Eye (tissue), 1 donor: ENCODE data around the gene OSM.
"Not testable (repeated sequence)": the region's sequence is repeated elsewhere in the genome, so short reads cannot be mapped to it uniquely, and the experiment has no call there.

Experiments
- DNase-seq: peaks from one replicate; pipeline ENCODE4 v3.0.0-alpha.2; 2015

The OSM gene

GRCh38 chr22:30224161-30224857 lies 42.3 kb downstream of the OSM start:
- no peak for DNase-seq

- no peak for DNase-seq
Observed at GRCh38 chr22:30223303-30223702, 43.3 kb downstream of the OSM start.

GRCh38 chr22:30222321-30222720 lies 44.3 kb downstream of the OSM start:
- DNase-seq, result no peak

GRCh38 chr22:30221121-30221992 lies 45.3 kb downstream of the OSM start:
- no peak for DNase-seq

GRCh38 chr22:30220338-30221012 lies 46.2 kb downstream of the OSM start:
- DNase-seq, result no peak

- DNase-seq, result no peak
Observed at GRCh38 chr22:30219668-30220278, 46.9 kb downstream of the OSM start.

GRCh38 chr22:30219049-30219654 lies 47.5 kb downstream of the OSM start:
- no peak for DNase-seq

- DNase-seq, result no peak
Observed at GRCh38 chr22:30217698-30218560, 48.7 kb downstream of the OSM start.

GRCh38 chr22:30216710-30217109 lies 49.9 kb downstream of the OSM start:
- DNase-seq, result no peak

GRCh38 chr22:30216272-30216671 lies 50.4 kb downstream of the OSM start:
- not testable (repeated sequence) for DNase-seq

GRCh38 chr22:30214703-30215407 lies 51.8 kb downstream of the OSM start:
- DNase-seq, result no peak

GRCh38 chr22:30212996-30213441 lies 53.6 kb downstream of the OSM start:
- DNase-seq, result no peak
